GM21367 (cell line): ENCODE results near the gene PRLH.
"Not testable (repeated sequence)": the region's sequence is repeated elsewhere in the genome, so short reads cannot be mapped to it uniquely, and the experiment has no call there.

Source experiments
- ATAC-seq: cut with Tn5 transposase; IDR thresholded peaks from one replicate; pipeline ENCODE4 v1.9.1; 2021; ENCODE audit not compliant: unreplicated experiment

The PRLH gene

DNA sequence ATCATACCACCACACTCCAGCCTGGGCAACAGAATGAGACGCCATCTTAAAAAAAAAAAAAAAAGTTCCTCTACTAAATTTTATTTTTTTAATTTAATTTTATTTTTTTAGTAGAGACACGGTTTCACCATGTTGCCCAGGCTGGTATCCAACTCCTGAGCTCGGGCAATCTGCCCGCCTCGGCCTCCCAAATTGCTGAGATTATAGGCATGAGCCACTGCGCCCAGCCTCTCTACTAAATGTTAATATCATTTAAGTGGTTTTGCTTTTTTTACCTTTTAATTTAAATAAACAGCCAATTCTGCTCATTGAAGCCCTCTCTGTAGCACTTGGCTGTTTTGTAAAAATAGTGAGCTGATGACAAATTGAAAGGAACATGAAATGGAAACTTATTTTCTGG lies 15.0 kb downstream of the PRLH start:
- no peak for ATAC-seq

DNA sequence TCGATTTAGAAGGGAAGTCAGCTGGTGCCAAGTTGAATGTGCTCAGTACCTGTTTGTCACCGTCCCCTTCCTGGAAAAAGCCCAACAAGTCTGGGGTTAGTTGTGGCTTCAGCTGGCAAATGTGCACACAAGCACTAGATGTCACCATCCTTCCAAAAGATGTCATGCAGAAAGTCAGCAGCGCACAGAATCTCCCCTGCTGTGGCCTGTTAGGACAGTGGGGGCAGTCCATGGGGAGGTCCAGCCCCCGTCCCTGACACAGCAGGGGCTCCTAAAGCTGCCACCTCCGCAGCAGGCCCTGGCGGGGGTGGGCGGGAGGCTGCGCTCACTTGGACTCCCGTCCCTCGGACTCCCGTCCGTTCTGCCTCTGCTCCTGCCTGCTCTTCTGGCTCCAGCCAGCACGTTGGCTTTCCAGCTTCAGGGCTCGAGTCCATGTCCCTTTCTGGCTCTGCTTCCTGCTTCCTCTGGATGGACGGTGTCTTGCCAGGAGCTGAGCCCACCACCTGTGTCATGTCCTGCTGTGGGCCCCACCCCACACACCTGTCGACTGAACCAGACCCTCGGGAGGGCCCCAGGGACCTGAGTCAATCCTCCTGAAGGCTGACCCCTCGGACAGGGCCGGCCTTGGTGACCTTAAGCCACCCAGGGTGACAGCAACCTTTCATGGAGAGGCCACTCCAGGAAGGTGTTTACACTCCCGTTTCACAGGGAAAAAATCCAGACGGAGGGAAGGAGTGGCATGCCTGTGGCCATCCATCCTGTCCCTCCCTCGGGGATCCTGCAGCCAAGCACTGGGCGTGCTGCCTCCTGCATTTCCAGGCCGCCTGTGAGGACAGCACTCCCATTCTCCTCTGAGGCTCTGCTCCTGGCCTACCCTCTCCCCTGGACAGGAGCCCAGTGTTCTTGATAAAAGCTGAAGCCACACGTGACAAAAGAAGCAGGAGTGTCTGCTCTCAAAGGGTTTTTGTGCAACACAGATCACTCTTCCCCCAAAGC lies 15.7 kb downstream of the PRLH start:
- ATAC-seq = no peak

DNA sequence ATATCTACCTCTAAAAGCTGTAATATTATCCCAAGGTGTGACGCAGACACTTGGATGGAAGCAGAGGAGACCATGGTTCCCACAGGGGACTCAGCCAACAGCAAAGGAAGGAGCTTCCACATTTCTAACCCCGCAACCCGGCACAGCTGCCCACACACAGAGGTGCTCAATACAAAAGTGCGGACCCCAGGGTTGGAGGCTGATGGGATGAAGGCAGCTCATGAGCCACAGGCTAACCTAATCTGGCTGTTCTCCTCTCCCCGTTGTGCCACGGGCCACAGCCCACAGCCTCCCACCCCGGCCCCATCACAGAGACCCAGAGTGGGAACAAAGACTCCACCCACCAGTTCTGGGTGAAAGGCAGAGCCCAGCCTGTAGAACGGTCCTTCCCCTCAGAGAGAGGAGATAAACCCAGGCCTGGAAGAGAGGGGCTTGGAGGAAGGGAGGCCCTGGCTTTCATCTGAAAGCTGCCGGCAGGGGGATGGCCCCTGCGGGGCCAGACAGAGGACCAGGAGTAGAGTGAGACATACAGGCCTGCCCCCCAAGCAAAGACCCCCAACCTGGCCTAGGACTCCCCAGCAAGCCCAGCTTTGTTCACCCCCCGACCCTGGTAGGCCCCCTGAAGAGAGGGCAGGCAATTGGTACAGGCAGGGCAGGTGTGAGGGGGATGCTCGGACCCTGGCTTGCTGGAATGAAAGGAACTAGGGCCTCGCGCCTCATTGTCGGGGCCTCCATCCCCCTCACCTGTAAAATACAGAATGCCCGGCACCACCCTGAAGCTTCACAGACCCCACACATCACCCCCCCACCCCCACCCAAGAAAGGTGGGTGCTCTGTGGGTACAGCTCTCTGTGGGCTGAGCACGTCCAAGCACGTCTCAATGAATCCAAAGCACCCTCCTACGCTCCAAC lies 17.3 kb downstream of the PRLH start:
- no peak for ATAC-seq

DNA sequence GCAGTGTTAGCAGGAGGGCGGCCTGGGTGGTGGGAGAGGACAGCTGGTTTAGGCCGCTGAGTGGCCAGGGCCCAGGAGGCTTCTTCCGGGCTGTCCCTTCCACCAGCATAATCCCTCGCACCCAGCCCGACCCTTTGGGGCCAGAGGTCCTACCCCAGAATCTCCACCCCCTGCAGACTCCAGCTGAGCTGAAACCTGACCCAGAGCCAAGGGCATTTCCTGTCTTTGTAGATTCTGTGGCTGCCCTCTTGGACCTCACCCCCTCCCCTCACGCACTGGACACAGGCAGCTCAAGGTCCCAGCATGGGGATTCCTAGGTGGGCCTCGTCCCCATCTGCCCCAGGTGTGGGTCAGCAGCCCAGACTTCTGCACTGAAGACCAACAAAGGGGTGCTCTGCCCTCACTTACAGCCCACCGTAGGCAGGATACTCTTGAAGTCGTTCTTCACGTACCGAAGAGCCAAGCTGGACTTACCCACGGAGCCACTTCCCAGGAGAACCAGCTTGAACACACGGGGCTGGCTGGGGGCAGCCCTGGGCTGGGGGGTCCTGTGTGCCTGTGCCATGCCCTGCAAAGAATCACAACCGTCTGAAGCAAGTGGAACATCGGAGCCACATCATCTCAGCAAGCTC lies 19.3 kb downstream of the PRLH start:
- ATAC-seq = no peak

DNA sequence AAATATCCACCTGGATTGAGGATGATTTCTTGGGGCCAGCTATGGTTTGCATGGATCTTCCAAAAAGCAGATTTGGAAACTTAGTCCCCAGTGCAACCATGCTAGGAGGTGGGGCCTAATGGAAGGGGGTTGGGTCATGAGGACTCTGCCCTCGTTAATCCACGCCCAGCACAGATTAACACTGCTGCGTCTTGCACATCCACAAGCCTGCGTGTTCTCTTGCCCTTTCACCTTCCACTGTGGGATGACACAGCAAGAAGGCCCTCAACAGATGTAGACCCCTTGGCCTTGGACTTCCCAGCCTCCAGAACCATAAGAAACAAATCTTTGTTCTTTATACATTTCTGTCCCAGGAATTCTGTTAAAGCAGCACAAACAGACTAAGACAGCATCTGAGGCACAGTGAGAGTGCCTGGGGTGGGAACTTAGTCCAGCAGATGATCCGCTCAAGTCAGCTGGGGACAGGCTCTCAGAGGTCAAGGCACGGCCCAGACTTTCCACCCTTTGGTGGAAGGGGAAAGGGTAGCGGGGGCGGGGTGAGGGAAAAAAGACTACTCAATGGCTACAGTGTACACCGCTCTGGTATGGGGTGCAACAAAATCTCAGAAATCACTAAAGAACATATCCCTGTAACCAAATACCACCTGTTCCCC lies 21.8 kb downstream of the PRLH start:
- no peak for ATAC-seq

DNA sequence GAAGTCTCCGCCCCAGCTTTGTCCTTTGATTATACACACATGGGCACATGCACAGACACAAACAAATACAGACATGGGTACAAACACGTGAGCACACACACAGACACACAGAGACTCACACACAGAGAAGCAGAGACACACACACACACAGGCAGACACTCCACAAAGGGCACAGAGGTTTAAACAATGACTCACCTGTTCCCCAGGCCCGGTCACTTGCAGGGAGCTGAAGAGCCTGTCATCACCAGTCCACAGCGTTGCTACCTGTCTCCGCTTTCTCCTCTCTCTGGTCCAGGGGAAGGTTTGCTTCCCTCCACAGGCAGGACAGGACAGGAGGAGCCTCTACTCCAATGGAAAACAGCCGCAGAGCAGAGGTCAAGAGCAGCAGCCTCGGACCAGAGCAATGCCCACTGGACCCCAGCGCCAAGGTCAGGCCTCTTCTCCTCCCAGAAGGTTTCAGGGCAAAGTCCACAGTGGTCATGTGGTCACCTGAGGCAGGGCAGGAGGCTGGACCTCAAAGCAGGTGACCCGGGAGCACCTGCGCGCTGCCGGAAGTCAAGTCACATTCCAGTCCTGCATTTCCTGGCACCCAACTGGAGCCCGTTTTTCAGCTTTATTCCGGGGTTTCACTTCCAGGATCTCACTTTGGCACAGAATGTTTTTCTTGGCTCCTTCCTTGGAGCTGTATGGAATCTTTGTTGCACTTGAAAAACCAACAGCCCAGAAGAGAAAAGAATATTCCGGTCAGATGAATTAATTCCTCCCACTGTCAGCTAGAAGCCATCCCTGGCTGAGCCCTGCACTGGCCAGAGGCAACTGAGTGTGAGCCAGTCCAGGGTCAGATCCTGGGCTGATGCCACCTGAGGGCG lies 24.1 kb downstream of the PRLH start, which contains the start of gene RAB17:
Gene RAB17 (minus strand): TSS at position 463 of the 869 bp plus-strand sequence. CDS start 4,580 bp downstream, outside the sequence.
- no peak for ATAC-seq

DNA sequence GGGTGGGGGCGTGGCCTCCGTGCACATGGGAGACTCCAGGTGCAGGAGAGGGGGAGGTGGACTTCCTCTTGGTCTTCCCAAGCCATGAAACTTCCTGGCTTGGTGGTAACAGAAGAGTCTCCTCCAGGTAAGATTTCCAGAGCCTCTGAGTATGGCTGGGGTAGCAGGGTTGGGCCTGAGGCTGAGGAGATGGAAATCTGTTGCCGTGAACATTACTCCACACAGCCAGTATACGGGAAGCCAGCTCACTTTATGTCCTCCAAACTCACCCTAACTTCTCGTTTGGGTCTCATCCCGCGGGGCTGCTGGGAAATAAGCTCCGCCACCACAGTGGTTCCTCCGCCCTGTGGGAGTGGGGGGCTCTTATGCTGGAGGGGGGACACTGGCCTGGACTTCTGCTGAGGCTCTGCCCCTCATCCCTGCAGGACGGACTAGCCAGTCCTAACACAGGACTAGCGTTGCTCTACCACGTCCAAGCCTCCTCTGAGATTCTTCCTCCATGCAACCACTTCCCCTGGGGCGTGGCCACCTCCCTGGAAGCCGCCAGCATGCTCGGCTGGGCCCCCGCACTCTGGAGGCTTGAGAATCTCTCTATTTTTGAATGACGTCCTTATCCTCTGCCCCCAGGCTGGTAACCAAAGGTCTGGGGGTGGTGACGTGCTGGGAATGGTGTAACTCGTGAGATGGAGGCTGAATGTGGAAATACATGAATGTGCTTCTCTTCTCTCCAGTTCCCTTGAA lies 24.9 kb downstream of the PRLH start:
- ATAC-seq = no peak

DNA sequence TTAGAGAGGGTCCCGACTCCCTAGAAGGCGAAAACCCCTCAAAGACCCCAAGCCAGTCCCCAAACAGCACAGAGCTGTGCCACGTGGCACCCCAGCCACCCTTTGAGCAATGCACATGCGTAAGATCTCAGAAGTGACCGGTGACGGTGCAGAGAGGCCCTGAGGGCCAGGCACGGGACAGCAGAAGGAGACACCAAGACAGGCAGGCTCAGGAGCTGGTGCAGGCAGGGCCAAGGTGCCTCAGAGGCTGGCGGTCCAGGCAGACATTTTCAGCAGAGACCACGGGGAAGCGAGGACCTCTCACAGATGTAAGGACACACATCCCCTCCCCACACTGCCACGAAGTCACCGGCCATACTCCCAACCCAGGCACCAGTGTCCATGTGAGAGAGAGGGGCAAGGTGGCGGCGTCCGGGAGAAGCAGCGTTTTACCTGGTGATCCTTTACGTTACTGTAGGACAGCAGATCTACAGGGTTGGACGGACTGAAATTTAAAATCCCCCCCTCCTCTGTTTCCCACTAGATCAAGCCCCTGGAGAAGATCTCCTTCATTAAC lies 26.1 kb downstream of the PRLH start:
- no peak for ATAC-seq

DNA sequence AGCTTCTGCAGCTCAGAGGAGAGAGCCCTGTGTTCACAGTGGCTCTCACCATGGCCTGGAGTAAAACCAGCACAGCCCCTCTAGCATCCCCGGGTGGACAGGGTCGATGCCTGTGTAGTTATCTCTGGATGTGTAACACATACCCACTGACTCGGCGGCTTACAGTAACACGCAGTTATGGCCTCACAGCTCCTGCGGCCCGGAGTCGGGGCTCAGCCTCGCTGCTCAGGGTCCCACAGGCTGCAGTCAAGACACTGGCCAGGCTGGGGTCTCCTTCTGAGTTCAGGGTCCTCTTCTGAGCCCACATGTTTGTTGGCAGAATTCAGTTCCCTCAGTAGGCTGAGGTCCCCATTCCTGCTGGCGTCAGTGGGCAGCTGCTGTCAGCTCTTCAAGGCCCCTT lies 26.7 kb downstream of the PRLH start:
- no peak for ATAC-seq

DNA sequence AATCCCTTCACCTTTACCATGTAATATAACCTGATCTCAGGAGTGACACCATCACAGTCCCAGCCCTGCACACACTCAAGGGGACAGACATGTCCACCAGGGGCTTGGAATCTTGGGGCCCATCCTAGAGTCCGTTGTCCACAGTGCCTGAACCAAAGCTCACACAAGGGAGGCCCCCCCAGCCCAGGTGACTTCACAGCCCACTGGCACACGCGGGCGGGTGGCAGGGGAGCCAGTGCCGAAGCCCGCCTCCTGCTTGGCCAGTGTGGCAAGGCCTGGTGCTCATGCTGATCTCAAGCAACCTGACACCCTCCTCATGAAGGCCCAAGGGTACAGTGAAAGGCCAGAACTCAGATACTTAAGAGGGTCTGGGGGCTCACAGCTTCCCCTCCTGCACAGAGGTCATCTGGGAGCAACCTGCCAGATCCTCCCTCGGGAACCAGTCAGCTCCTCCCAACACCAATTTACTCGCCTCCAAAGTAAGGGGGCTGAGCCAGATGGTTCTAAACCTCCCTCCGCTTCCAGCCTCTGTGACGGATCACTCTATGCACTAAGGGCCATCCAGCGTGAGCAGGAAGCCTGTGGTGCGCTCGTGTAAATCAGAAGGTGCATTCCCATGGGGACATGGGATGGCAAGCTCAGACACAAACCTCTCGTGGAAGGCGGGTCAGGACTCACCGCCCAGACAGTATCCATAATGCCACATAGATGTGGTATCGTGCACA lies 27.4 kb downstream of the PRLH start:
- ATAC-seq = no peak

DNA sequence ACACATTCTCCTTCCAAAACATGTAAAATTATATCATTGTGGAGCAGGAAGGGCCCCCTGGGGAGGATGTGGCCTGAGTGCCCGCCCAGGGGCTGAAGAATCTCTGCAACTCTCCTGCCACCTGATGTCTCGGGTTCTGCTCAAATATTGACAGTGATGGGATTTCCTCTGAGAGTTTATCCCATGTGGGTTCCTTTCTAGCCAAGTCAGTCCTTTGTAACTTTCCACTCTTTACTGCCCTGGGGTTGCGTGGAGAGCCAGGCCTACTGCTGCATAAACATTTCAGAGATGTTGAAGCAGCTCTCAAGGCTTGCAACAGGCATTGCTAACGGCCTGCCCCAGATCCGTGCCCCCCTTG lies 28.1 kb downstream of the PRLH start:
- ATAC-seq = no peak

DNA sequence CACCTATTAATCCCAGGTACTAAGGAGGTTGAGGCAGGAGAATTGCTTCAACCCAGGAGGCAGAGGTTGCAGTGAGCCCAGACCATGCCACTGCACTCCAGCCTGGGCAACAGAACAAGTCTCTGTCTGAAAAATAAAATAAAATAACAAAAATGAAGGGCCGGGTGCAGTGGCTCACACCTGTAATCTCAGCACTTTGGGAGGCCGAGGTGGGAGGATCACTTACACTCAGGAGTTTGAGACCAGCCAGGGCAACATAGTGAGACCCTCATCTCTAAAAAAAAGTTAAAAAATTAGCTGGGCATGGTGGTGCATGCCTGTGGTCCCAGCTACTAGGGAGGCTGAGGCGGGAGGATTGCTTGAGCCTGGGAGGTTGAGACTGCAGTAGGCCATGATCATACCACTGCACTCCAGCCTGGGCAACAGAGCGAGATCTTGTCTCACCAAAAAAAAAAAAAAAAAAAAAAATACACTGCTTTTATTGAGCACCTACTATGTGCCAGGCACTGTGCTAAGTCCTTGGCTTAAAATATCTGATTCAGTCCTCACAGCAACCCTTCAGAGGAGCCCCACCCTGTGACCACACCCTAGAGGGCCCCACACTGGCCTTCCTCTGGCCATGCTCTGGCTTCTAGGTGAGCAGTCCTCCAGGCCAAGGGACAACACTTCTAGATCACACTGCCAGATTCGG lies 29.6 kb downstream of the PRLH start:
- not testable (repeated sequence) for ATAC-seq

DNA sequence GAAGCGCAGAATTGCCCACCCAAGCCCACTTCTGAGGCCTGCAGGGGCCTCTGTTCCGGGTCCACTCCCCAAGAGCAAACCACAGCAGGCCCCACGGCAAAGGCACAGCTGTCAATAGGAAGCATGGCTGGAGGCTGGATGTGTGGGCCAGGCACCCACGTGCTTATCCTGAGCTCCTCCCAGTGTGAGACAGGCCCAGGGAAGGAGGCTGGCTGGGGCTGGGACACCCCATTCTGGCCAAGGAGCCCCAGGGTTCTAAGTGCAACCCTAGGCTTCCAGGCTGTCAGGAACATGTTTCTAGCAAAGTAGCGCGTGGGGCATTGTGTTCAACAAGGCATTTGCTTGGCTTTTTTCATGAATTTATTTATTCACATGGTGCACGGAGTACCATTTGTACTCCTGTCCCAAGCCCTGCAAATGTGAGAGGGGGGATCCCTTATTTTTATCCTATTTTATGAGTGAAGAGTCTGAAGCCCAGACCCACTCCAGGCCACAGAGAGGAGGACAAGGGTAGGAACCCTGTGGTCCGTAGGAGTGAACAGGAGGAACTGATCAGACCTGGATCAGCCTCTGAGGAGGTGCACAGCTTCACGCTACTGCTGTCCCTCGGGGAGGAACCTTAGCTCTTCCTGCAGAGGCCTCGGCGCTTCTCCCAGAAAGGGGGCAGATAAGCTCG lies 30.3 kb downstream of the PRLH start:
- no peak for ATAC-seq

DNA sequence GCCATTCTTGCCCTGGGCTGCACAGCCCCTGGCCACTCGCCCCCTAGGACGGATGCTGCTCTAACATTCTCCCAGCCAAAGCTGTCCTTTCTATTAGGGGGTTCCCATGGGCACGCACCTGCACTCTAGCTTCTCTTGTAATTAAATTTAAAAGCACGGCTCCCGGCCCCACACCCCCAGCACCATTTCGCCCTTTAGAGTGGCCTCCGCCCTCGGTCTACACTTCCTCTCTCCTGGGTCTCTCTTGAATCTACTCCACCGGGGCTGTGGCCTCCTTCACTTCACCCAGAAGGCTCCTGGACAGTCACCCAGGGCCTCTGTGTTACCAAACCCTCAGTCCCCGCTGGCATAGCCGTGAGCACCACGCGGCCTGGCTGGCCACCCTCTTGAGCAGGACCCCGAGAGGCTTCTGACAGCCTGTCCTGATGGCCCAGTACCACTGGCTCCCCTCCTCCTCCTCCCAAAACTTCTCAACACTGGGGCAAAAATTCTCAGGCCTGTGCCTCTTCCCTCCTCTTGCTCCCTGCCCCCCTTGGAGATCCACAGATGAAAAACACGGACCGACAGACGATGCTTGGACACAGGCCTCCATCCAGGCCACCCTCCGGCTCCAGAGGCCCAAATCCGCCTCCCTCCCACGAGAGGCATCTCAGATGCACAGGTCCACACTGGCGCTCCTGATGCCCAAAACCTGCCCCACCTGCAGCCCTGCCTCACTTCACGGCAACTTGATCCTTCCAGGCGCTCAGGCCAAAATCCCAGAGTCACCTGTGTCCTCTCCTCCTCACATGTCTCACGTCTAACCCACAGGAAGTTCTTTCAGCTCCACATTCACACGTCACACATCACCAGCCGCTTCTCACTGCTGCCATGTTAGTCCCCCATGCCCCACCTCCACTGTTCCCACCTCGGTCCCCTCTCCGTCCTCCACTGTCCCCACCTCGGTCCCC lies 31.1 kb downstream of the PRLH start:
- no peak for ATAC-seq

DNA sequence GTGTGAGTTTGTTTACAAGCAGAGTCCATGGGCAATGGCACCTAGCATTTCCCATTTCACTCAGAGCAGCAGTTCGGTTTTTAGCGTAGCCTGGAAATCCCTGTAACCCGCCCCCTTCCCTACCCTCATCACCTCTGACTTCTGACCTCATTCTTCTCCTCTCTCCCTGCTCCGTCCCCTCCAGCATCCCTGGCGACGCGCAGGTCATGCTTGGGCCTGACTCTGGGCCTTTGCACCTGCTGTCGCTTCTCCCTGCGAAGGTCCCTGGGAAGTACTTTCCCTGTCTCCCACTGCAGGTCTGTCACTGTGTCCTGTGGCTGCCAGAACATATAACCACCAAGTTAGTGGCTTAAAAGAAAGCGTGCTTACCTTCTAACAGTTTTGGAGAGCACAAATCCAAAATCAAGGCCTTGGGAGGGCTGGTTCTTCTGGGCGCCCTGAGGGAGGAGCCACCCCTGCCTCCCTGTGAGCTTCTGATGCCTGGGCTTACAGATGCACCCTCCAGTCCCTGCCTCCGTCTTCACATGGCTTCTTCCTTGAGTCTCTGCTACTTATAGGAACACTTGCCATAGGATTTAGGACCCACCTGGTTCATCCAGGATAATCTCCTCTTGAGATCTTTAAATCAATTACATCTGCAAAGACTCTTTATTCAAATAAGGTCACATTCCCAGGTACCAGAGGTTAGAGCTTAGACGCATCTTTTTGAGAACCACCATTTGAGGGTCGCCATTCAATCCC lies 32.3 kb downstream of the PRLH start:
- ATAC-seq = no peak
